SK-N-MC (cell line): ENCODE data around the gene KIF25.

ENCODE experiments used
- EZH2 ChIP-seq: fragments of 200-600 bp; sonication (generic); IDR thresholded peaks from one replicate; pipeline ENCODE4 v1.6.1; 2017; ENCODE audit warnings: antibody characterized with exemption
- POLR2AphosphoS5 ChIP-seq: IDR thresholded peaks from 2 replicates; pipeline ENCODE4 v1.6.1; 2012; ENCODE audit warnings: mild to moderate bottlenecking, low read depth, low read length, borderline replicate concordance

DNA sequence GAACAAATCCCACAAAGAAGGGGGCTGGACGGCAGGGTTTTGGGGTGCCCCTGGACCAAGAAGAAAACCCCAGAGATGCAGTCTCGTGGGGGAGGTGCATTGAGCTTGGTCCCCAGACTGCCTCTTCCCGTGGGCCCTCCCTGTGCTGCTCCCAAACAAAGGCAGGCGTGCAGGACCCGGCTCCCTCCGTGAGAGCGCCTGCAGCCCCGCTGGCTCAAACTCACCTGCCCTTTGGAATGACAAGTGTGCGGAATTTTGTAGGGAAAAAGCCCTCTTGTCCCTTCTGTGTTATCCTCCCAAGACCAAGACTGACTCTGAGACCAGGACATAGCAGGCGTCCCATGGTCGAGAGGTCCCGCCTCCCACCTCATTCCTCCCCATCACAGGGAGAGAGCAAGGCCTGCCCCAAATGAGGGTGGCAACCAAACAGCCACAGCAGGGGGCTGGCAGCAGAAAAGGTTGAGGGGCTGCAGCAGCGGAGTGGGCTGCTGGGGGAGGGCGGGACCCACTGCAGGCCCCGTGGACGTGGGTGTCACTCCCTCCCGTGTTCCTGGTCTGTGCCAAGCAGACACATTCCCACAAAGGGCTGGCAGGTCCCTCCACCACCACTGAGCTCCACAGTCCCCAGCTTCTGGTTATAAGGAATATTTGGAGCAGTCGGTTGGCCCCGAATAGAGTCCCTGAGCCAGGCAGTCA lies 87.1 kb downstream of the KIF25 start:
- TF ChIP-seq POLR2AphosphoS5 (no peak), EZH2 (no peak)
